ACC112 (cell line): ENCODE results near the gene PPIL1.
"Not testable (repeated sequence)": the region's sequence is repeated elsewhere in the genome, so short reads cannot be mapped to it uniquely, and the experiment has no call there.

Source experiments
- H2AFZ ChIP-seq: fragments of 200-600 bp; sonication (generic); one replicate; pipeline ENCODE4 v1.6.0; 2017; ENCODE audit warnings: antibody characterized with exemption, low read length; ENCODE audit not compliant: unreplicated experiment
- H3K27ac ChIP-seq: fragments of 200-600 bp; sonication (generic); 2 replicates; pipeline ENCODE4 v1.5.1; 2014; ENCODE audit warnings: low read depth, mild to moderate bottlenecking, antibody characterized with exemption, low read length, moderate library complexity
- H3K27me3 ChIP-seq: fragments of 200-600 bp; sonication (generic); 2 replicates; pipeline ENCODE4 v1.6.1; 2014; ENCODE audit warnings: mild to moderate bottlenecking, antibody characterized with exemption, low read length, moderate library complexity, mixed read lengths; ENCODE audit not compliant: insufficient read depth
- H3K36me3 ChIP-seq: fragments of 200-600 bp; sonication (generic); 2 replicates; pipeline ENCODE4 v1.6.1; 2016; ENCODE audit warnings: mild to moderate bottlenecking, antibody characterized with exemption, low read length, moderate library complexity, mixed read lengths; ENCODE audit not compliant: insufficient read depth
- H3K4me1 ChIP-seq: fragments of 200-600 bp; sonication (generic); one replicate; pipeline ENCODE4 v1.6.1; 2016; ENCODE audit warnings: low read length, mixed read lengths; ENCODE audit not compliant: insufficient read depth, unreplicated experiment, control insufficient read depth
- H3K4me3 ChIP-seq: fragments of 200-600 bp; sonication (generic); 2 replicates; pipeline ENCODE4 v1.5.1; 2014; ENCODE audit warnings: mild to moderate bottlenecking, low read depth, low read length
- H3K79me2 ChIP-seq: fragments of 200-600 bp; sonication (generic); one replicate; pipeline ENCODE4 v1.6.0; 2016; ENCODE audit warnings: low read length; ENCODE audit not compliant: control insufficient read depth, unreplicated experiment, insufficient read depth

The PPIL1 gene

DNA sequence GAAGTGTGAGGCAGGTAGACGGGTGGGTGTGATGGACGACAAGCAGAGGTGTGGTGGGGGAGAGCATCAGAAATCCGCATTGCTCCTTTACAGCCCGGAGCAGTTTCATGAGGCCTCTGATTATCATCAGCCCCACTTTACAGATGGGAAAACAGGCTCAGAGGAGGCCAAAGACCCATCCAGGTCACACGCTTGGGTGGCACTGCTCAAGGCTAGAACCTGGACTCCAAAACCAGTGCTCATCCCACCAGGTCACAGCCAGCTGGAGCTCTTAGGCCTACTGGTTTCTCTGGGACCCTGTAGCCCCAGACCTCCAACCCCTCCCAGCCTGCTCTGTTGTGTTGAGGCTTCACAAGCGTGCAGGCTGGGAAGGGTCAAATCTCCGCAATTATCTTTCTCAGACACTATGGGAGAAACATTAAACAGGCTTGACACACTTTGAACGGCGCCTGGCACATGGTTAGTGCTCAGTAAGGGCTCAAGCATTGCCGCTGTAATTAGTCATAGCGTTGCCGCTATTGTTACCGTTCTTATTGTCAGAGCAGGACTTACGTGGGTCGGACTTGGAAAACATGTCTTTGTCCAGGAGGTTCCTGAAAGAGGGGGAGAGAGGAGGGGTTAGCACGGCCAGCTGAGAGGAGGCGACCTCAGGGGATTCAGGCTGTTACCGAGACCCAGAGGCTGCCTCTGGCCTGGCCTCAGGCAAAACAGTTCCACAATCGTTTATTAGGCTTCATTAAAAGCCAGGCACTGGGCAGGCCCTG is 51.9 kb downstream of the PPIL1 start:
- no peaks in the 10 kb centered on the region for H3K27me3 ChIP-seq
- no peak overlapping the region for H3K4me3 ChIP-seq
- no peak overlapping the region for H2AFZ ChIP-seq
- H3K27ac ChIP-seq = no peak overlapping the region
- no peaks in the 10 kb centered on the region for H3K36me3 ChIP-seq
- H3K4me1 ChIP-seq = peaks cover 23% of the 10 kb centered on the region
- no peaks in the 10 kb centered on the region for H3K79me2 ChIP-seq

GRCh38 chr6:36821581-36822335 is 52.8 kb downstream of the PPIL1 start:
- no peak overlapping the region for H3K27ac ChIP-seq
- H2AFZ ChIP-seq = no peak overlapping the region
- H3K4me3 ChIP-seq = no peak overlapping the region
- H3K36me3 ChIP-seq = no peaks in the 10 kb centered on the region
- no peaks in the 10 kb centered on the region for H3K27me3 ChIP-seq
- peaks cover 13% of the 10 kb centered on the region for H3K4me1 ChIP-seq
- no peaks in the 10 kb centered on the region for H3K79me2 ChIP-seq

- no peak overlapping the region for H3K27ac ChIP-seq
- H3K79me2 ChIP-seq = no peaks in the 10 kb centered on the region
- peaks cover 6% of the 10 kb centered on the region for H3K4me1 ChIP-seq
- H3K4me3 ChIP-seq = no peak overlapping the region
- no peak overlapping the region for H2AFZ ChIP-seq
- no peaks in the 10 kb centered on the region for H3K36me3 ChIP-seq
- no peaks in the 10 kb centered on the region for H3K27me3 ChIP-seq
Observed at GRCh38 chr6:36820700-36821580, 53.7 kb downstream of the PPIL1 start.

GRCh38 chr6:36818756-36819155 is 55.8 kb downstream of the PPIL1 start:
- H3K27ac ChIP-seq = no peak overlapping the region
- no peaks in the 10 kb centered on the region for H3K79me2 ChIP-seq
- peaks cover 6% of the 10 kb centered on the region for H3K4me1 ChIP-seq
- H3K36me3 ChIP-seq = no peaks in the 10 kb centered on the region
- no peak overlapping the region for H2AFZ ChIP-seq
- no peaks in the 10 kb centered on the region for H3K27me3 ChIP-seq
- H3K4me3 ChIP-seq = no peak overlapping the region

DNA sequence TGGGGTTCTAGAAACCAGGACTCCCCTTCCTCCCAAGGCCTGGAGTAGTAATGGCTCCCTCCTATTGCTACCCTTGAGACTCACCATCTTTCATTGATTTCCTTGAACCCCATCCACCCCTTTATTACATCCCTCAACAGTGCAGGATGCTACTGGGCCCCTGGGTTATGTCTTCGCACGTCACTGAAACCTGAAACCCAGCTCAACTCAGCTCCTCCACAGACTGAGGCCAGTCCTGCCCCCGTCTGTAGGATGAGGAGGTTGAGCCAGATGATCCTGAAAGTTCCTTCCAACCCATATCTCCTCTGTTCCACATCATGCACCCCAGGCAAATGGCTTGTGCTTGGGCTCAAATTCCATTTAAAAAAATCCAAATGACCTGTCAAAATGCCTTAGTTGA is 56.8 kb downstream of the PPIL1 start:
- Histone ChIP-seq H3K27ac (no peak overlapping the region), H3K79me2 (no peaks in the 10 kb centered on the region), H3K4me3 (no peak overlapping the region), H3K36me3 (no peaks in the 10 kb centered on the region), H3K4me1 (peaks cover 6% of the 10 kb centered on the region), H3K27me3 (no peaks in the 10 kb centered on the region), H2AFZ (no peak overlapping the region)

- no peak overlapping the region for H2AFZ ChIP-seq
- no peak overlapping the region for H3K27ac ChIP-seq
- peaks cover 6% of the 10 kb centered on the region for H3K4me1 ChIP-seq
- H3K36me3 ChIP-seq = no peaks in the 10 kb centered on the region
- no peaks in the 10 kb centered on the region for H3K79me2 ChIP-seq
- H3K4me3 ChIP-seq = no peak overlapping the region
- H3K27me3 ChIP-seq = no peaks in the 10 kb centered on the region
Observed at GRCh38 chr6:36817176-36817817, 57.3 kb downstream of the PPIL1 start.

- no peak overlapping the region for H2AFZ ChIP-seq
- no peaks in the 10 kb centered on the region for H3K27me3 ChIP-seq
- no peaks in the 10 kb centered on the region for H3K36me3 ChIP-seq
- H3K4me1 ChIP-seq = peaks cover 4% of the 10 kb centered on the region
- H3K79me2 ChIP-seq = no peaks in the 10 kb centered on the region
- no peak overlapping the region for H3K4me3 ChIP-seq
- H3K27ac ChIP-seq = no peak overlapping the region
Observed at GRCh38 chr6:36815962-36816735, 58.5 kb downstream of the PPIL1 start.

DNA sequence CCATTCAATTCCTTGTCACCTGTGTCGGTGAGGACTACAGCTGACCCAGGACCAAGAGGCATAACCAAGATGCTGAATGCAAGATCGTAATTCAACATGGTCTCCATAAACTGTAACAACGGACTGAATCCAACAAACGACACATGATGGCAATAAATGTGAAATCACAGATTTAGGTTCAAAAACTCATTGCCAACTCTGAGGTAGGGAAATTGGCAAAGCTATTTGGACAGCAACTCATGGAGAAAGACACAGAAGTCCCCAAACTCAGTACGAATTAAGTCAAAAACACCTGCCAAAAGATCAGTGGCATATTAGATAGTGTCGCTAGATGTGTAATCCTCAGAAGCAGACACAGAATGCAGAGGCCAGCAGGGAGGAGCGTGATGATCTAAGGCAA is 60.4 kb downstream of the PPIL1 start:
- H3K27me3 ChIP-seq = no peaks in the 10 kb centered on the region
- H2AFZ ChIP-seq = no peak overlapping the region
- no peaks in the 10 kb centered on the region for H3K36me3 ChIP-seq
- no peak overlapping the region for H3K27ac ChIP-seq
- no peaks in the 10 kb centered on the region for H3K4me1 ChIP-seq
- H3K79me2 ChIP-seq = no peaks in the 10 kb centered on the region
- H3K4me3 ChIP-seq = no peak overlapping the region

DNA sequence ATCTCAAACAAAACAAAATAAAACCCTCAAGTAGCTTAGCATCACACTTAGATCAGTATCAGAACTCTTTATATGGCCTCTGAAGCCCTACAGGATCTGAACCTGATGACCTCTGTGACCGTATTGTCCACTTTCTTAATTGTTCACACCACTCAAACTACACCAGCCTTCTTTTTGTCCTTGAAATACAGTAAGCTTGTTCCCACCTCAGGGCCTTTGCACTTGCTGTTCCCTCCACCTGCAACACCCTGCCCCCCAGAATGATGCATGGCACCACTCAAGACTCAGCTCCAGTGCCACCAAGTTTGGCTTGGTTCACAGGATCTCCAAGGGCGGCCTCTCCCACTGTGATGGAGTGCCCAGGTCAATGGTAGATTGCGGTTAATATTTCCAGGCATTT is 61.1 kb downstream of the PPIL1 start:
- no peaks in the 10 kb centered on the region for H3K27me3 ChIP-seq
- no peak overlapping the region for H3K27ac ChIP-seq
- no peaks in the 10 kb centered on the region for H3K79me2 ChIP-seq
- no peak overlapping the region for H2AFZ ChIP-seq
- H3K4me3 ChIP-seq = no peak overlapping the region
- no peaks in the 10 kb centered on the region for H3K36me3 ChIP-seq
- H3K4me1 ChIP-seq = no peaks in the 10 kb centered on the region

- H3K4me1 ChIP-seq = not testable (repeated sequence)
Observed at GRCh38 chr6:36813047-36813446, 61.6 kb downstream of the PPIL1 start.

More at GRCh38 chr6:36813047-36813446, 61.6 kb downstream of the PPIL1 start:
- H3K4me3 ChIP-seq, H3K36me3 ChIP-seq, H3K27ac ChIP-seq, H3K79me2 ChIP-seq, H2AFZ ChIP-seq, H3K27me3 ChIP-seq: not testable (repeated sequence)
